GM23248 (cell line): ENCODE measurements around the gene PLPP3.

Experiments used
- EZH2 ChIP-seq: fragments of 200-600 bp; sonication (generic); IDR thresholded peaks from 2 replicates; pipeline ENCODE4 v1.6.1; 2018; ENCODE audit warnings: antibody characterized with exemption, mild to moderate bottlenecking; ENCODE audit not compliant: insufficient read depth, poor library complexity, severe bottlenecking
- EZH2phosphoT487 ChIP-seq: fragments of 200-600 bp; sonication (generic); IDR thresholded peaks from 2 replicates; pipeline ENCODE4 v1.6.1; 2018; ENCODE audit warnings: antibody characterized with exemption, moderate library complexity, mild to moderate bottlenecking, low read depth; ENCODE audit not compliant: insufficient read depth

DNA sequence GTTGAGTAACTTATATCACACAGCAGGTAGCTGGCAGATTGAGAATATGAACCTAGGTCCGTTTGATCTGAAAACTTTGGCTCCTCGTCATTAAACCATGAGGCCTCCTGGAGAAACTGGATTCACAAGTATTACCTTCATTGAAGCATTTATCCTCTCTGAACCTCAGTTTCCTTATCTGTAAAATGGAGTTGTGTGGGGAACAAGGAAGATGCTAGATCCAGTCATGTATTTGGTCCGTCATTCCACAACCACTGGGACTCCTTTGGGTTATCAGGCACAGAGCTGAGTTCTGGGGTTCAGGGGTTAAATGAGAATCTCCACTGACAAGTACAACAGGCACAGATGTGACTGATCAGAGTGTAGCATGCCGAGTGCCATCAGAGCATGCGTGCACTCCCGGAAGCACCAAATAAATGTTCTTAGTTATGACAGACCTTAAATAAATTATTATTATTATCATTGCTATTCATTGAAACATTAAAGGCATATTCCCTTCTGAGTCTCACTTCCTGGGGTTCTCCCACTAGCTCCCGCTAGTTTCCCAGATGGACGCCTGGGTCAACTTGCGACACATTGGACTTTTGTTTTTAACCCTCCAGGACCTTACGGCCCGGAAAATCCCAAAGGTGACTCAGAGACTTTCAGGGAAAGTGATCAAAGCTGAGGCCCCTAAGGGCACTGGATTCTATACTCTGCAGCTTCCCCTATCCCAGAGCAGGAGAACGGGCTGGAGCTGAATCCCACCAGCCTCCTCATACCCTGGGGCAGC, 130.6 kb downstream of the PLPP3 start:
- no peak for TF ChIP-seq EZH2
- TF ChIP-seq EZH2phosphoT487 = no peak
